Heart left ventricle (tissue), 16 donors: Measurements from ENCODE around the gene KPNA6. TPM values are rescaled to one million over a fixed set of nuclear protein-coding genes. Genes with fewer than 3 reads are reported as not detected.
A peak's percentile ranks its signal among the peaks of the same experiment; 100 is the strongest.
"Not testable (repeated sequence)": the region's sequence is repeated elsewhere in the genome, so short reads cannot be mapped to it uniquely, and the experiment has no call there.

Experiments used
- ATAC-seq, 4 donors: fragments of 200-7000 bp; cut with Tn5 transposase; one replicate each; pipeline ENCODE4 v1.9.1; 2020 to 2022; ENCODE audit warnings: moderate library complexity in 4 of 4, mild to moderate bottlenecking in 3 of 4, moderate number of reproducible peaks in 1 of 4
- DNase-seq, 5 donors: peaks; one replicate each; pipeline ENCODE4 v3.0.0-alpha.2; 2020
- H3K27ac ChIP-seq, 12 donors: fragments of 200-600 bp; sonication (generic) in 4 of 12; one replicate each; pipeline versions ENCODE4 v1.5.0 to v1.8.0; 2016 to 2022; ENCODE audit warnings: mild to moderate bottlenecking in 2 of 12
- H3K27me3 ChIP-seq, 9 donors: fragments of 200-600 bp; sonication (generic) in 2 of 9; one replicate each; pipeline versions ENCODE4 v1.5.1 to v1.8.0; 2016 to 2022; ENCODE audit warnings: mild to moderate bottlenecking in 3 of 9
- H3K36me3 ChIP-seq, 9 donors: fragments of 200-600 bp; sonication (generic) in 2 of 9; one replicate each; pipeline versions ENCODE4 v1.5.0 to v1.8.0; 2018 to 2022; ENCODE audit warnings: mild to moderate bottlenecking in 2 of 9
- H3K4me1 ChIP-seq, 12 donors: fragments of 200-600 bp; sonication (generic) in 4 of 12; one replicate each; pipeline versions ENCODE4 v1.5.0 to v1.8.0; 2016 to 2022; ENCODE audit warnings: mild to moderate bottlenecking in 3 of 12
- H3K4me3 ChIP-seq, 12 donors: fragments of 200-600 bp; sonication (generic) in 4 of 12; one replicate each; pipeline versions ENCODE4 v1.5.0 to v1.8.0; 2017 to 2022; ENCODE audit warnings: mild to moderate bottlenecking in 9 of 12, moderate library complexity in 4 of 12
- H3K9me3 ChIP-seq, 12 donors: fragments of 200-600 bp; sonication (generic) in 4 of 12; one replicate each; pipeline versions ENCODE4 v1.5.0 to v1.8.0; 2016 to 2022; ENCODE audit warnings: mild to moderate bottlenecking in 1 of 12
- CTCF ChIP-seq, 12 donors: fragments of 200-600 bp; sonication (generic) in 4 of 12; IDR thresholded peaks; one replicate each; pipeline versions ENCODE4 v1.5.0 to v1.8.0; 2018 to 2022; ENCODE audit warnings: antibody characterized with exemption in 12 of 12, mild to moderate bottlenecking in 5 of 12
- POLR2A ChIP-seq, 2 donors: fragments of 450-650 bp; IDR thresholded peaks; one replicate each; pipeline ENCODE4 v1.6.1; 2017; ENCODE audit warnings: antibody characterized with exemption in 2 of 2, mild to moderate bottlenecking in 2 of 2, moderate library complexity in 2 of 2
- WGBS, 4 donors: extraction: QIAGEN DNeasy Blood & Tissue Kit in 2 of 4; methylation state at CpG; one replicate each; pipeline versions ENCODE4 v1.1.5 to v1.1.7; 2013 to 2018; 5-methylcytosine and 5-hydroxymethylcytosine counted together
- intact Hi-C, 10 donors: fragments of 100-400 bp; cut with DNase I; formaldehyde crosslinking; loops; one replicate each; pipeline versions ENCODE4 v1.11.1 to v1.14.2; 2022
- polyA plus RNA-seq, 2 donors: library from polyadenylated mRNA; stranded (reverse); fragments of 200-250 nt; gene quantifications; one replicate each; pipeline ENCODE4 v1.2.3, GENCODE V29; 2013
- total RNA-seq, 9 donors: library from RNA; depleted of rRNA in 2 of 9; stranded (reverse); fragments of >200 nt in 2 of 9; fragmentation: NEBNext Ultra II Directional in 3 of 9; extraction: Animal tissue kit (Norgen Biotek cat#: 25700) in 3 of 9; gene quantifications; one replicate each; pipeline versions ENCODE4 v1.1.0 to v1.2.4, GENCODE V29; 2016 to 2023
- donor health status: ischemic (EF 13 %, LVEDD 7.1; RV severe dilation, severe dysfunction).
- donor health status: healthy with polysubstance abuse.
- donor health status: DM: no; HTN: yes; CAD: no.
- donor health status: DM: no; HTN: no; CAD: no.
- donor health status: ischemic (EF 25% LVEDD 6.9; RV normal size, moderate dysfunction).
- donor health status: ischemic (EF 25% LVEDD 5.7; RV mildly dilated, moderate dysfunction).
- donor health status: healthy.
- donor health status: DM: yes; HTN: yes; CAD: no.
- donor health status: ischemic (EF 35%, LVEDD 5.7; RV mildly dilated, moderate dysfunction).
- donor health status: nonischemic (EF 11% LVEDD 7.7; RV severe dilation, severe dysfunction).
- donor health status: DM: yes; HTN: yes; CAD: no.
- donor health status: PGD.
- donor health status: ischemic (EF 29% LVEDD 5.4; RV normal size, mild dysfunction).
- donor health status: nonischemic (EF 23%, LVEDD 6.1; RV moderate dilation, normal function).

The KPNA6 gene
- total and polyA plus RNA-seq, 11 donors: 10.2 to 99.2 (median 75.2) TPM

- peak overlapping the region in 1 of 12 donors; percentile 58 for H3K27ac ChIP-seq
- intact Hi-C loops: no loop called here
- TF ChIP-seq CTCF (IDR thresholded peaks at IDR 0.05) (no peak), POLR2A (IDR thresholded peaks at IDR 0.05) (no peak)
- WGBS, 4 donors: 93 to 97% (median 95%) methylated on average over 9 of the region's 9 CpGs
- no peak overlapping the region for H3K4me3 ChIP-seq
- no peaks in the 10 kb centered on the region for H3K27me3 ChIP-seq
- peaks cover 0 to 48% (median 35%) of the 10 kb centered on the region in 9 donors for H3K36me3 ChIP-seq
- ATAC-seq: no peak
- H3K4me1 ChIP-seq: peaks cover 0 to 39% (median 16%) of the 10 kb centered on the region in 12 donors
- no peaks in the 10 kb centered on the region for H3K9me3 ChIP-seq
- no peak for DNase-seq
Measured at GRCh38 chr1:32074841-32075240, 33.0 kb upstream of the KPNA6 start.

- peaks cover 0 to 26% (median 9%) of the 10 kb centered on the region in 12 donors for H3K4me1 ChIP-seq
- no peak overlapping the region for H3K27ac ChIP-seq
- ATAC-seq (no peak), DNase-seq (no peak)
- H3K9me3 ChIP-seq: no peaks in the 10 kb centered on the region
- H3K4me3 ChIP-seq: no peak overlapping the region
- intact Hi-C loops: no loop called here
- WGBS, 4 donors: 83 to 85% (median 84%) methylated on average over 3 of the region's 3 CpGs
- H3K36me3 ChIP-seq: peaks cover 0 to 73% (median 54%) of the 10 kb centered on the region in 9 donors
- TF ChIP-seq CTCF (IDR thresholded peaks at IDR 0.05) (no peak), POLR2A (IDR thresholded peaks at IDR 0.05) (no peak)
- no peaks in the 10 kb centered on the region for H3K27me3 ChIP-seq
Measured at GRCh38 chr1:32077451-32077850, 30.4 kb upstream of the KPNA6 start.

GRCh38 chr1:32082022-32082421 lies 25.8 kb upstream of the KPNA6 start:
- no peak for TF ChIP-seq POLR2A (IDR thresholded peaks at IDR 0.05)
- no peak for TF ChIP-seq CTCF (IDR thresholded peaks at IDR 0.05)
- H3K4me3 ChIP-seq: no peak overlapping the region
- no peaks in the 10 kb centered on the region for H3K9me3 ChIP-seq
- ATAC-seq: no peak
- no peak for DNase-seq
- intact Hi-C loops: no loop called here
- no peaks in the 10 kb centered on the region for H3K27me3 ChIP-seq
- WGBS, 4 donors: 49 to 58% (median 52%) methylated on average over 1 of the region's 1 CpG
- peaks cover 0 to 94% (median 46%) of the 10 kb centered on the region in 9 donors for H3K36me3 ChIP-seq
- no peak overlapping the region for H3K27ac ChIP-seq
- H3K4me1 ChIP-seq: no peaks in the 10 kb centered on the region

GRCh38 chr1:32086381-32086780 lies 21.5 kb upstream of the KPNA6 start:
- ATAC-seq, H3K4me3 ChIP-seq, H3K9me3 ChIP-seq, H3K27ac ChIP-seq, DNase-seq, H3K27me3 ChIP-seq, H3K4me1 ChIP-seq, intact Hi-C loops: not testable (repeated sequence)
- H3K36me3 ChIP-seq: peaks cover 0 to 86% (median 56%) of the 10 kb centered on the region in 9 donors
- WGBS, 4 donors: 95 to 100% (median 96%) methylated on average over 2 of the region's 2 CpGs

- intact Hi-C loops: no loop called here
- no peak for DNase-seq
- Histone ChIP-seq H3K27me3 (no peaks in the 10 kb centered on the region), H3K36me3 (peaks cover 3 to 90% (median 73%) of the 10 kb centered on the region in 9 donors), H3K4me1 (no peaks in the 10 kb centered on the region), H3K9me3 (no peaks in the 10 kb centered on the region), H3K4me3 (no peak overlapping the region), H3K27ac (no peak overlapping the region)
- 93 to 98% (median 97%) methylated on average over 8 of the region's 8 CpGs for WGBS, 4 donors
- ATAC-seq: no peak
- no peak for TF ChIP-seq POLR2A (IDR thresholded peaks at IDR 0.05)
- no peak for TF ChIP-seq CTCF (IDR thresholded peaks at IDR 0.05)
Measured at GRCh38 chr1:32091176-32091575, 16.7 kb upstream of the KPNA6 start.
